Measurements from ENCODE around the gene ZNF222. TPM values are rescaled to one million over a fixed set of nuclear protein-coding genes. Genes with fewer than 3 reads are reported as not detected.
A peak's percentile ranks its signal among the peaks of the same experiment; 100 is the strongest.

Gene ZNF222
- total RNA-seq = 7.6 to 8.1 TPM (median 7.8 TPM) in 3 replicates

DNA sequence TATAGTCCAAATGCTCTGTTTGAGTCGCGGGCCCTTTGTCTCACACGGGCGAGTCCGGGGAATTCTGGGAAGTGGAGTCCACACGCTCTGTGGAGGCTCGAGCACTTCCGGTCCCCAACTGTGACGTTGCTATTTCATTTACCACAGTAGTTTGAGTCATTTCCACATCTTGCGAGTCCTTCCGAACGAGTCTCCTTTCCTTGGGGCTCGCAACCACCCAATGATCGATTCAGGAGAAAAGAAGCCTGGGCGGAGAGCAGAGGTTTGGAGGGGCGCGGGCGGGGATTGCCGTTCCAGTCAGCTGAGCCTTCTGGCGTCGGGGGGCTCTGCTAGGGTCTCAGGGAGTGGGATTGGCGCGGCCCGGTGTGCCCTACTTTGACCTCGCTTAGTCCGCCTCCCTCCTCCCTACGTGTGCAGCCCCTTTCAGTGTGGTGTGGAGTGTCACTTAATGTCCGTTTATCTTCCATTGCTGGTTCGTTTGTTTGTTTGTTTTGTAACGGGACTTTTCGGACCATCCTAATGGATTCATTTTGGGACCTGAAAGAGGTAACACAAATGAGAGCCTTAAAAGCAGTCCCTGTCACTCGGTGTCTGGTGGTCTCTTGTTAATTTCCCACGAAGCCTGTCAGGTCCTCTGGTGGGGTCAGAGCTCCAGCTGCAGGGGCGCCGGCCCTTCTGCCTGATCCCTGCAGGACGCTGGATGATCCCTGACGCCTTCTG is at the start of gene ZNF222:
ZNF222 (plus strand) TSS at position 163 of the 720 bp plus-strand sequence; CDS start at position 221, 58 bp downstream.
- peaks cover 14% of the 10 kb centered on the region for H3K27me3 Mint-ChIP-seq (ENCODE audit: low read depth)
- H3K4me3 Mint-ChIP-seq = peak within 1 kb of the TSS; percentile 100
- DNase-seq (ENCODE audit: low spot score in 2 of 2, unreplicated experiment in 2 of 2) = peak; percentile 38 to 67
- peak within 1 kb of the TSS; percentile 98 for H3K27ac Mint-ChIP-seq
- peaks cover 47% of the 10 kb centered on the region for H3K36me3 Mint-ChIP-seq
- TF ChIP-seq, protein P1, sequence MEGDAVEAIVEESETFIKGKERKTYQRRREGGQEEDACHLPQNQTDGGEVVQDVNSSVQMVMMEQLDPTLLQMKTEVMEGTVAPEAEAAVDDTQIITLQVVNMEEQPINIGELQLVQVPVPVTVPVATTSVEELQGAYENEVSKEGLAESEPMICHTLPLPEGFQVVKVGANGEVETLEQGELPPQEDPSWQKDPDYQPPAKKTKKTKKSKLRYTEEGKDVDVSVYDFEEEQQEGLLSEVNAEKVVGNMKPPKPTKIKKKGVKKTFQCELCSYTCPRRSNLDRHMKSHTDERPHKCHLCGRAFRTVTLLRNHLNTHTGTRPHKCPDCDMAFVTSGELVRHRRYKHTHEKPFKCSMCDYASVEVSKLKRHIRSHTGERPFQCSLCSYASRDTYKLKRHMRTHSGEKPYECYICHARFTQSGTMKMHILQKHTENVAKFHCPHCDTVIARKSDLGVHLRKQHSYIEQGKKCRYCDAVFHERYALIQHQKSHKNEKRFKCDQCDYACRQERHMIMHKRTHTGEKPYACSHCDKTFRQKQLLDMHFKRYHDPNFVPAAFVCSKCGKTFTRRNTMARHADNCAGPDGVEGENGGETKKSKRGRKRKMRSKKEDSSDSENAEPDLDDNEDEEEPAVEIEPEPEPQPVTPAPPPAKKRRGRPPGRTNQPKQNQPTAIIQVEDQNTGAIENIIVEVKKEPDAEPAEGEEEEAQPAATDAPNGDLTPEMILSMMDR (IDR thresholded peaks at IDR 0.05; ENCODE audit: unreplicated experiment) = no peak
- peaks cover 37% of the 10 kb centered on the region for H3K9me3 Mint-ChIP-seq
- H3K4me1 Mint-ChIP-seq = peaks cover 14% of the 10 kb centered on the region

- DNase-seq (ENCODE audit: low spot score in 2 of 2, unreplicated experiment in 2 of 2) = no peak
- H3K36me3 Mint-ChIP-seq = peaks cover 53% of the 10 kb centered on the region
- TF ChIP-seq, protein P1 (IDR thresholded peaks at IDR 0.05; ENCODE audit: unreplicated experiment) = no peak
Measured at GRCh38 chr19:43976732-43977131, 48.4 kb upstream of the ZNF222 start.

GRCh38 chr19:43983544-43983911 is 41.7 kb upstream of the ZNF222 start:
- no peak for DNase-seq (ENCODE audit: low spot score in 2 of 2, unreplicated experiment in 2 of 2)
- Mint-ChIP-seq H3K4me1 (peaks cover 2% of the 10 kb centered on the region), H3K9me3 (peaks cover 43% of the 10 kb centered on the region), H3K27ac (no peak overlapping the region), H3K36me3 (peaks cover 14% of the 10 kb centered on the region), H3K27me3 (ENCODE audit: low read depth) (no peaks in the 10 kb centered on the region), H3K4me3 (peak overlapping the region; percentile 64)
- TF ChIP-seq, protein P1 (IDR thresholded peaks at IDR 0.05; ENCODE audit: unreplicated experiment) = no peak

More at GRCh38 chr19:43976732-43977131, 48.4 kb upstream of the ZNF222 start:
- H3K27ac Mint-ChIP-seq = no peak overlapping the region
- H3K9me3 Mint-ChIP-seq = peaks cover 84% of the 10 kb centered on the region
- H3K4me1 Mint-ChIP-seq = no peaks in the 10 kb centered on the region
- H3K27me3 Mint-ChIP-seq (ENCODE audit: low read depth) = no peaks in the 10 kb centered on the region
- no peak overlapping the region for H3K4me3 Mint-ChIP-seq

DNA sequence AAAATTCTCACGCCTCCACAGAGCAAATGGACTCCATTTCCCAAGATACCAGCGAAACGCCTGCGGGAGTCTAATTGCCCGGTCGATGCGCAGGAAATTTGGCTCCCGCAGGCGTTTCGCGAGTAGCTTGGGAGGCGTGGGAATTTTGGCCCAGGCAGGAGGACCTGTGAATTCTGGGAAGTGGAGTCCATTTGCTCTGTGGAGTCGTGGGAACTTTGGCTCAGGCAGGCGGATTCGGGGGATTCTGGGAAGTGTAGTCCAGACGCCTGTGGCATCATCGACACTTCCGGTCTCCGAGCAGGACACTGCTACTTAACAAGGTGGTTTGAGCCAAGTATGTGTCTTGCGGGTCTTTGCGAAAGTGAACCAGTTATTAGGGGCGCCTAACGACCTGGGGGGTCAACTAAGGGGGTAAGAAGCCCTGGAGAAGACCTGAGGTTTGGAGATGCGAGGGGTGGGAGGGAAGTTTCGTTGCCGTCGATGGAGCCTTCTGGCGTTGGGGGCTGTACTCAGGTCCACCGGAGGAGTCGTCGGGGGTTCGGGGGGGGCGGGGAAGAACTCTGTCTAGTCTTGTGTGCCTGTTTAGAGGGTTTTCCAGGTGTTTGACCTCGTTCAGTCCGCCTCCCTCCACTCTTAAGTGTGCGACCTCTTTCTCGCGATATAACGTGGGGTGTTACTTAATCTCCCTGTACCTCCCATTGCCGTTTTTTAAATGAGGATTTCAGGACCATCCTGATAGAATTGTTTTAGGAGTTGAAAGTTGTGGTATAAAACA is 41.1 kb upstream of the ZNF222 start, which contains the start of gene ZNF155:
ZNF155 (plus strand) TSS at position 277 of the 775 bp plus-strand sequence. CDS start 4,356 bp downstream, outside the sequence.
- TF ChIP-seq, protein P1 (IDR thresholded peaks at IDR 0.05; ENCODE audit: unreplicated experiment) = no peak
- peaks cover 15% of the 10 kb centered on the region for H3K36me3 Mint-ChIP-seq
- peak; percentile 53 to 73 for DNase-seq (ENCODE audit: low spot score in 2 of 2, unreplicated experiment in 2 of 2)
- H3K9me3 Mint-ChIP-seq = peaks cover 43% of the 10 kb centered on the region
- H3K27ac Mint-ChIP-seq = peak within 1 kb of the TSS; percentile 84
- peaks cover 2% of the 10 kb centered on the region for H3K4me1 Mint-ChIP-seq
- peak within 1 kb of the TSS; percentile 97 for H3K4me3 Mint-ChIP-seq
- no peaks in the 10 kb centered on the region for H3K27me3 Mint-ChIP-seq (ENCODE audit: low read depth)

GRCh38 chr19:43984687-43985000 is 40.5 kb upstream of the ZNF222 start:
- DNase-seq (ENCODE audit: low spot score in 2 of 2, unreplicated experiment in 2 of 2) = no peak
- Mint-ChIP-seq H3K4me3 (peak overlapping the region; percentile 97), H3K4me1 (peaks cover 2% of the 10 kb centered on the region), H3K36me3 (peaks cover 18% of the 10 kb centered on the region), H3K27me3 (ENCODE audit: low read depth) (no peaks in the 10 kb centered on the region), H3K9me3 (peaks cover 40% of the 10 kb centered on the region), H3K27ac (peak overlapping the region; percentile 25)
- TF ChIP-seq, protein P1 (IDR thresholded peaks at IDR 0.05; ENCODE audit: unreplicated experiment) = no peak
